Prostate gland (tissue), 2 donors: Measurements from ENCODE around the gene PTPRD. TPM values are rescaled to one million over a fixed set of nuclear protein-coding genes. Genes with fewer than 3 reads are reported as not detected.

ENCODE experiments used
- DNase-seq: peaks from one replicate; pipeline ENCODE4 v3.0.0-alpha.2; 2019; ENCODE audit warnings: low spot score
- H3K27ac ChIP-seq, 2 donors: fragments of 200-600 bp; sonication (generic); 2 replicates each; pipeline ENCODE4 v1.5.1; 2017 to 2019
- H3K27me3 ChIP-seq: fragments of 200-600 bp; sonication (generic); replicated peaks from 2 replicates; pipeline ENCODE4 v1.5.1; 2019; ENCODE audit not compliant: insufficient read depth
- H3K36me3 ChIP-seq, 2 donors: fragments of 200-600 bp; sonication (generic); 1 replicate in 1 of 2; 2 replicates in 1 of 2; pipeline versions ENCODE4 v1.5.1 to v1.8.1; 2017 to 2019
- H3K4me1 ChIP-seq: fragments of 200-600 bp; sonication (generic); replicated peaks from 2 replicates; pipeline ENCODE4 v1.5.1; 2019
- H3K4me3 ChIP-seq, 2 donors: fragments of 200-600 bp; sonication (generic); 2 replicates each; pipeline ENCODE4 v1.5.1; 2017 to 2019
- H3K9me3 ChIP-seq: fragments of 200-600 bp; sonication (generic); 2 replicates; pipeline ENCODE4 v1.5.1; 2017
- CTCF ChIP-seq, 4 experiments: fragments of 200-600 bp in 2 of 4; fragments of 450-650 bp in 2 of 4; sonication (generic) in 2 of 4; IDR thresholded peaks; 1 replicate in 3 of 4; 2 replicates in 1 of 4; pipeline ENCODE4 v1.5.1; 2016 to 2019; ENCODE audit warnings: antibody characterized with exemption in 4 of 4, mild to moderate bottlenecking in 2 of 4, moderate library complexity in 2 of 4
- POLR2A ChIP-seq: fragments of 450-650 bp; IDR thresholded peaks from one replicate; pipeline ENCODE4 v1.6.1; 2016; ENCODE audit warnings: antibody characterized with exemption, mild to moderate bottlenecking
- POLR2AphosphoS5 ChIP-seq: sonication (generic); formaldehyde crosslinking; IDR thresholded peaks from one replicate; pipeline ENCODE4 v1.6.1; 2017; ENCODE audit warnings: antibody characterized with exemption
- WGBS: methylation state at CpG from one replicate; pipeline ENCODE4 v1.1.5; 2018; 5-methylcytosine and 5-hydroxymethylcytosine counted together
- intact Hi-C: fragments of 100-400 bp; cut with DNase I; formaldehyde crosslinking; loops from one replicate; pipeline ENCODE4 v1.14.2; 2022
- total RNA-seq, 2 donors: library from RNA; depleted of rRNA; stranded (reverse); fragments of >200 nt; gene quantifications; one replicate each; pipeline ENCODE4 v1.1.0, GENCODE V29; 2016

PTPRD gene
- total RNA-seq, 2 donors from 2014 or later = 5.8 to 23.1 TPM

GRCh38 chr9:8489835-8490234 is 2123.0 kb downstream of the PTPRD start:
- no peak for DNase-seq
- Histone ChIP-seq H3K4me3 (no peak overlapping the region), H3K36me3 (no peaks in the 10 kb centered on the region), H3K27me3 (no peaks in the 10 kb centered on the region), H3K4me1 (no peaks in the 10 kb centered on the region), H3K27ac (no peak overlapping the region), H3K9me3 (no peaks in the 10 kb centered on the region)
- 54% methylated on average over 1 of the region's 1 CpG for WGBS
- no peak for TF ChIP-seq POLR2AphosphoS5
- no peak for TF ChIP-seq CTCF (IDR thresholded peaks at IDR 0.05)
- TF ChIP-seq POLR2A = no peak
- intact Hi-C loops = loop anchor here (5.0 kb wide), 1 partner anchor 407 kb away; no protein-coding TSS in a partner anchor

- H3K9me3 ChIP-seq = no peaks in the 10 kb centered on the region
- H3K27ac ChIP-seq = no peak overlapping the region
- H3K27me3 ChIP-seq = no peaks in the 10 kb centered on the region
- no peak overlapping the region for H3K4me3 ChIP-seq
- intact Hi-C loops = loop anchor here (5.0 kb wide), 1 partner anchor 411 kb away; no protein-coding TSS in a partner anchor
- H3K4me1 ChIP-seq = no peaks in the 10 kb centered on the region
- TF ChIP-seq CTCF (IDR thresholded peaks at IDR 0.05) = peak in 1 of 4 experiments; percentile 11
- no peak for TF ChIP-seq POLR2AphosphoS5
- 79% methylated on average over 6 of the region's 6 CpGs for WGBS
- no peaks in the 10 kb centered on the region for H3K36me3 ChIP-seq
- peak; percentile 4 for DNase-seq
Observed at GRCh38 chr9:8486095-8486494, 2126.7 kb downstream of the PTPRD start.

- H3K27me3 ChIP-seq = no peaks in the 10 kb centered on the region
- no peaks in the 10 kb centered on the region for H3K9me3 ChIP-seq
- DNase-seq = no peak
- no peaks in the 10 kb centered on the region for H3K4me1 ChIP-seq
- TF ChIP-seq POLR2AphosphoS5 (no peak), POLR2A (no peak), CTCF (IDR thresholded peaks at IDR 0.05) (no peak)
- H3K36me3 ChIP-seq = no peaks in the 10 kb centered on the region
- H3K4me3 ChIP-seq = no peak overlapping the region
- 81% methylated on average over 3 of the region's 3 CpGs for WGBS
- intact Hi-C loops = loop anchor here (5.0 kb wide), 1 partner anchor 413 kb away; no protein-coding TSS in a partner anchor
- no peak overlapping the region for H3K27ac ChIP-seq
Observed at GRCh38 chr9:8484597-8485191, 2128.1 kb downstream of the PTPRD start.

GRCh38 chr9:8477450-8477849 is 2135.4 kb downstream of the PTPRD start:
- no peaks in the 10 kb centered on the region for H3K4me1 ChIP-seq
- H3K27ac ChIP-seq = no peak overlapping the region
- H3K9me3 ChIP-seq = no peaks in the 10 kb centered on the region
- H3K27me3 ChIP-seq = no peaks in the 10 kb centered on the region
- TF ChIP-seq CTCF (IDR thresholded peaks at IDR 0.05) (no peak), POLR2A (no peak), POLR2AphosphoS5 (no peak)
- H3K36me3 ChIP-seq = no peaks in the 10 kb centered on the region
- WGBS = 83% methylated on average over 3 of the region's 3 CpGs
- intact Hi-C loops = no loop called here
- no peak overlapping the region for H3K4me3 ChIP-seq
- no peak for DNase-seq

- intact Hi-C loops = no loop called here
- Histone ChIP-seq H3K4me1 (no peaks in the 10 kb centered on the region), H3K9me3 (no peaks in the 10 kb centered on the region), H3K36me3 (no peaks in the 10 kb centered on the region), H3K27ac (no peak overlapping the region), H3K27me3 (no peaks in the 10 kb centered on the region), H3K4me3 (no peak overlapping the region)
- no peak for DNase-seq
- TF ChIP-seq POLR2AphosphoS5 (no peak), CTCF (IDR thresholded peaks at IDR 0.05) (no peak), POLR2A (no peak)
- WGBS = 96% methylated on average over 1 of the region's 1 CpG
Observed at GRCh38 chr9:8474937-8475336, 2137.9 kb downstream of the PTPRD start.
